K562 (cell line): Measurements from ENCODE around the gene SLC9A3. TPM values are rescaled to one million over a fixed set of nuclear protein-coding genes. Genes with fewer than 3 reads are reported as not detected.
A peak's percentile ranks its signal among the peaks of the same experiment; 100 is the strongest.

Experiments
- CHD1 ChIP-seq: fragments of 200-600 bp; sonication (generic); IDR thresholded peaks from one replicate; pipeline ENCODE4 v1.6.1; 2012; ENCODE audit warnings: mild to moderate bottlenecking, moderate library complexity, low read length, inconsistent platforms
- CTBP1 ChIP-seq: fragments of 450-650 bp; IDR thresholded peaks from 2 replicates; pipeline ENCODE4 v1.6.1; 2016; ENCODE audit warnings: borderline replicate concordance
- ID3 ChIP-seq, 2 experiments: fragments of 250-450 bp in 1 of 2; fragments of 450-650 bp in 1 of 2; sonication (Bioruptor Pico) in 1 of 2; IDR thresholded peaks; 2 replicates each; pipeline versions ENCODE4 v1.6.1 to v1.8.0; 2016 to 2021; ENCODE audit warnings: mild to moderate bottlenecking in 2 of 2, moderate library complexity in 2 of 2, missing compliant biosample characterization in 1 of 2, missing genetic modification characterization in 1 of 2
- MYC ChIP-seq, 2 experiments: fragments of 250-450 bp in 1 of 2; sonication (Bioruptor Pico) in 1 of 2; IDR thresholded peaks; 2 replicates each; pipeline versions ENCODE4 v1.5.1 to v1.6.1; 2012 to 2021; ENCODE audit warnings: low read depth in 2 of 2, borderline replicate concordance in 1 of 2, improper control_type of control experiment in 1 of 2, low read length in 1 of 2, mild to moderate bottlenecking in 1 of 2, moderate library complexity in 1 of 2
- MYNN ChIP-seq, 2 experiments: sonication (generic); formaldehyde crosslinking in 1 of 2; IDR thresholded peaks; 2 replicates each; pipeline versions ENCODE4 v1.5.0 to v1.6.1; 2016 to 2020; ENCODE audit warnings: antibody characterized with exemption in 1 of 2, missing genetic modification reagents in 1 of 2
- PCBP1 ChIP-seq: fragments of 200-400 bp; formaldehyde crosslinking; IDR thresholded peaks from 2 replicates; pipeline ENCODE4 v1.6.1; 2018; ENCODE audit warnings: mild to moderate bottlenecking, low read depth, low read length; ENCODE audit not compliant: poor library complexity, severe bottlenecking
- POLR2H ChIP-seq: IDR thresholded peaks from 2 replicates; pipeline ENCODE4 v1.6.1; 2016; ENCODE audit warnings: missing genetic modification characterization, low read depth, mild to moderate bottlenecking, control low read depth, missing compliant biosample characterization, moderate library complexity
- SUPT5H ChIP-seq: fragments of 450-650 bp; IDR thresholded peaks from 2 replicates; pipeline ENCODE4 v1.6.1; 2016
- ZBTB11 ChIP-seq, 3 experiments: fragments of 200-800 bp in 1 of 3; fragments of 250-450 bp in 1 of 3; fragments of 450-650 bp in 1 of 3; sonication (Bioruptor Pico) in 1 of 3; sonication (Bioruptor generic) in 1 of 3; formaldehyde crosslinking in 1 of 3; IDR thresholded peaks; 2 replicates each; pipeline versions ENCODE4 v1.6.1 to v1.8.0; 2016 to 2022; ENCODE audit warnings: mild to moderate bottlenecking in 2 of 3, missing genetic modification characterization in 2 of 3, missing compliant biosample characterization in 1 of 3, moderate library complexity in 1 of 3
- ZFX ChIP-seq: sonication (generic); formaldehyde crosslinking; IDR thresholded peaks from 2 replicates; pipeline ENCODE4 v1.8.0; 2022; ENCODE audit warnings: mild to moderate bottlenecking, missing genetic modification reagents, moderate library complexity
- polyA plus RNA-seq, 8 experiments: library from polyadenylated mRNA; depleted of rRNA in 4 of 8; stranded (reverse) in 5 of 8; unstranded in 3 of 8; fragments of >200 nt; fragmentation: Nextera tagmentation in 2 of 8; fragmentation: Illumina TruSeq in 1 of 8; extraction: Ambion mirVana in 2 of 8; extraction: Trizol in 1 of 8; gene quantifications; 2 replicates each; pipeline versions ENCODE4 v1.2.1 to v1.2.3, GENCODE V29; 2011 to 2014; ENCODE audit warnings: inconsistent platforms in 1 of 8, missing spikeins in 1 of 8
- total RNA-seq, 7 experiments: library from RNA; depleted of rRNA in 6 of 7; stranded (reverse); fragments of >200 nt in 6 of 7; fragmentation: Illumina TruSeq in 2 of 7; extraction: Trizol in 2 of 7; gene quantifications; 2 replicates each; pipeline versions ENCODE4 v1.2.1 to v1.2.3, GENCODE V29; 2011 to 2021; ENCODE audit warnings: low replicate concordance in 1 of 7
- TF ChIP-seq, protein P1 (sequence below): sonication (generic); formaldehyde crosslinking; IDR thresholded peaks from 2 replicates; pipeline ENCODE4 v1.8.0; 2022; ENCODE audit warnings: mild to moderate bottlenecking, missing genetic modification reagents, borderline replicate concordance
- TF ChIP-seq, protein P2 (sequence below): sonication (generic); formaldehyde crosslinking; IDR thresholded peaks from 2 replicates; pipeline ENCODE4 v1.8.0; 2023; ENCODE audit warnings: missing genetic modification reagents, mild to moderate bottlenecking, borderline replicate concordance

Gene SLC9A3
- total and polyA plus RNA-seq, 9 of the 15 experiments (the other 6 are each of a cell fraction or from before 2014, with no cell fraction given): 1.5 to 5.8 (median 3.7) TPM; not detected in 2

GRCh38 chr5:472076-472655, 52.1 kb downstream of the SLC9A3 start (continued):
- no peak for TF ChIP-seq ZBTB11 (CRISPR knock-in tag; IDR thresholded peaks at IDR 0.05)
- TF ChIP-seq ZFX: no peak
- TF ChIP-seq SUPT5H: 0 out of 2 replicates have a peak, but pooled peaks have one; percentile 41
- no peak for TF ChIP-seq MYNN (IDR thresholded peaks at IDR 0.05)
- TF ChIP-seq MYNN (CRISPR knock-in tag; IDR thresholded peaks at IDR 0.05): no peak
- TF ChIP-seq PCBP1: peak; percentile 49
- no peak for TF ChIP-seq ID3 (CRISPR knock-in tag; IDR thresholded peaks at IDR 0.05)
- no peak for TF ChIP-seq ID3 (tag; IDR thresholded peaks at IDR 0.05)
- TF ChIP-seq, protein P1, sequence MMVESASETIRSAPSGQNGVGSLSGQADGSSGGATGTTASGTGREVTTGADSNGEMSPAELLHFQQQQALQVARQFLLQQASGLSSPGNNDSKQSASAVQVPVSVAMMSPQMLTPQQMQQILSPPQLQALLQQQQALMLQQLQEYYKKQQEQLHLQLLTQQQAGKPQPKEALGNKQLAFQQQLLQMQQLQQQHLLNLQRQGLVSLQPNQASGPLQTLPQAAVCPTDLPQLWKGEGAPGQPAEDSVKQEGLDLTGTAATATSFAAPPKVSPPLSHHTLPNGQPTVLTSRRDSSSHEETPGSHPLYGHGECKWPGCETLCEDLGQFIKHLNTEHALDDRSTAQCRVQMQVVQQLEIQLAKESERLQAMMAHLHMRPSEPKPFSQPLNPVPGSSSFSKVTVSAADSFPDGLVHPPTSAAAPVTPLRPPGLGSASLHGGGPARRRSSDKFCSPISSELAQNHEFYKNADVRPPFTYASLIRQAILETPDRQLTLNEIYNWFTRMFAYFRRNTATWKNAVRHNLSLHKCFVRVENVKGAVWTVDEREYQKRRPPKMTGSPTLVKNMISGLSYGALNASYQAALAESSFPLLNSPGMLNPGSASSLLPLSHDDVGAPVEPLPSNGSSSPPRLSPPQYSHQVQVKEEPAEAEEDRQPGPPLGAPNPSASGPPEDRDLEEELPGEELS (CRISPR knock-in tag): 0 out of 2 replicates have a peak, but pooled peaks have one; percentile 2
- TF ChIP-seq, protein P2, sequence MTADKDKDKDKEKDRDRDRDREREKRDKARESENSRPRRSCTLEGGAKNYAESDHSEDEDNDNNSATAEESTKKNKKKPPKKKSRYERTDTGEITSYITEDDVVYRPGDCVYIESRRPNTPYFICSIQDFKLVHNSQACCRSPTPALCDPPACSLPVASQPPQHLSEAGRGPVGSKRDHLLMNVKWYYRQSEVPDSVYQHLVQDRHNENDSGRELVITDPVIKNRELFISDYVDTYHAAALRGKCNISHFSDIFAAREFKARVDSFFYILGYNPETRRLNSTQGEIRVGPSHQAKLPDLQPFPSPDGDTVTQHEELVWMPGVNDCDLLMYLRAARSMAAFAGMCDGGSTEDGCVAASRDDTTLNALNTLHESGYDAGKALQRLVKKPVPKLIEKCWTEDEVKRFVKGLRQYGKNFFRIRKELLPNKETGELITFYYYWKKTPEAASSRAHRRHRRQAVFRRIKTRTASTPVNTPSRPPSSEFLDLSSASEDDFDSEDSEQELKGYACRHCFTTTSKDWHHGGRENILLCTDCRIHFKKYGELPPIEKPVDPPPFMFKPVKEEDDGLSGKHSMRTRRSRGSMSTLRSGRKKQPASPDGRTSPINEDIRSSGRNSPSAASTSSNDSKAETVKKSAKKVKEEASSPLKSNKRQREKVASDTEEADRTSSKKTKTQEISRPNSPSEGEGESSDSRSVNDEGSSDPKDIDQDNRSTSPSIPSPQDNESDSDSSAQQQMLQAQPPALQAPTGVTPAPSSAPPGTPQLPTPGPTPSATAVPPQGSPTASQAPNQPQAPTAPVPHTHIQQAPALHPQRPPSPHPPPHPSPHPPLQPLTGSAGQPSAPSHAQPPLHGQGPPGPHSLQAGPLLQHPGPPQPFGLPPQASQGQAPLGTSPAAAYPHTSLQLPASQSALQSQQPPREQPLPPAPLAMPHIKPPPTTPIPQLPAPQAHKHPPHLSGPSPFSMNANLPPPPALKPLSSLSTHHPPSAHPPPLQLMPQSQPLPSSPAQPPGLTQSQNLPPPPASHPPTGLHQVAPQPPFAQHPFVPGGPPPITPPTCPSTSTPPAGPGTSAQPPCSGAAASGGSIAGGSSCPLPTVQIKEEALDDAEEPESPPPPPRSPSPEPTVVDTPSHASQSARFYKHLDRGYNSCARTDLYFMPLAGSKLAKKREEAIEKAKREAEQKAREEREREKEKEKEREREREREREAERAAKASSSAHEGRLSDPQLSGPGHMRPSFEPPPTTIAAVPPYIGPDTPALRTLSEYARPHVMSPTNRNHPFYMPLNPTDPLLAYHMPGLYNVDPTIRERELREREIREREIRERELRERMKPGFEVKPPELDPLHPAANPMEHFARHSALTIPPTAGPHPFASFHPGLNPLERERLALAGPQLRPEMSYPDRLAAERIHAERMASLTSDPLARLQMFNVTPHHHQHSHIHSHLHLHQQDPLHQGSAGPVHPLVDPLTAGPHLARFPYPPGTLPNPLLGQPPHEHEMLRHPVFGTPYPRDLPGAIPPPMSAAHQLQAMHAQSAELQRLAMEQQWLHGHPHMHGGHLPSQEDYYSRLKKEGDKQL: peak; percentile 76; the same call in 1 of the 2 replicates
- TF ChIP-seq MYC (IDR thresholded peaks at IDR 0.05; ENCODE audit: low read depth, low read length): no peak
- 0 out of 2 replicates have a peak, but pooled peaks have one; percentile 14 for TF ChIP-seq MYC (CRISPR knock-in tag; IDR thresholded peaks at IDR 0.05; ENCODE audit: borderline replicate concordance, low read depth)
- no peak for TF ChIP-seq POLR2H (tag)
- TF ChIP-seq CHD1: peak; percentile 72
- 0 out of 2 replicates have a peak, but pooled peaks have one; percentile 24 for TF ChIP-seq CTBP1
